Activated naive CD4-positive, alpha-beta T cell treated with anti-CD3 and anti-CD28 coated beads, Interleukin-2, amount 50 U/mL, for 24 hours (primary cell): Measurements from ENCODE around the gene CCDC177.

Experiments used
- H3K27ac Mint-ChIP-seq: one replicate; pipeline ENCODE4 v1.8.0; 2021; ENCODE audit warnings: mild to moderate bottlenecking, mixed read lengths
- H3K27me3 Mint-ChIP-seq: one replicate; pipeline ENCODE4 v1.8.0; 2021; ENCODE audit warnings: mixed read lengths
- H3K36me3 Mint-ChIP-seq: one replicate; pipeline ENCODE4 v1.8.0; 2021; ENCODE audit warnings: mixed read lengths
- H3K4me1 Mint-ChIP-seq: one replicate; pipeline ENCODE4 v1.8.0; 2021; ENCODE audit warnings: mixed read lengths
- H3K4me3 Mint-ChIP-seq: one replicate; pipeline ENCODE4 v1.8.0; 2021; ENCODE audit warnings: mild to moderate bottlenecking, mixed read lengths
- H3K9me3 Mint-ChIP-seq: one replicate; pipeline ENCODE4 v1.8.0; 2021; ENCODE audit warnings: mixed read lengths

CCDC177 gene

GRCh38 chr14:69574263-69574953 is at the start of gene CCDC177:
CCDC177 (minus strand) TSS chr14:69574871; CDS start chr14:69573622, 1,249 bp downstream.
- peak within 1 kb of the TSS; percentile 62 for H3K27ac Mint-ChIP-seq
- H3K9me3 Mint-ChIP-seq, result no peaks in the 10 kb centered on the region
- peaks cover 37% of the 10 kb centered on the region for H3K27me3 Mint-ChIP-seq
- no peaks in the 10 kb centered on the region for H3K36me3 Mint-ChIP-seq
- peak within 1 kb of the TSS; percentile 96 for H3K4me3 Mint-ChIP-seq
- peaks cover 10% of the 10 kb centered on the region for H3K4me1 Mint-ChIP-seq

GRCh38 chr14:69624136-69624535 is 49.5 kb upstream of the CCDC177 start:
- H3K9me3 Mint-ChIP-seq, result no peaks in the 10 kb centered on the region
- peaks cover 95% of the 10 kb centered on the region for H3K4me1 Mint-ChIP-seq
- H3K36me3 Mint-ChIP-seq, result peaks cover 12% of the 10 kb centered on the region
- peak overlapping the region; percentile 87 for H3K4me3 Mint-ChIP-seq
- H3K27ac Mint-ChIP-seq, result peak overlapping the region; percentile 96
- no peaks in the 10 kb centered on the region for H3K27me3 Mint-ChIP-seq

GRCh38 chr14:69620981-69621380 is 46.3 kb upstream of the CCDC177 start:
- Mint-ChIP-seq H3K4me3 (peak overlapping the region; percentile 84), H3K9me3 (no peaks in the 10 kb centered on the region)

GRCh38 chr14:69620211-69620611 is 45.5 kb upstream of the CCDC177 start:
- Mint-ChIP-seq H3K4me3 (peak overlapping the region; percentile 84), H3K4me1 (peaks cover 98% of the 10 kb centered on the region), H3K9me3 (no peaks in the 10 kb centered on the region), H3K27ac (peak overlapping the region; percentile 96), H3K36me3 (peaks cover 21% of the 10 kb centered on the region), H3K27me3 (no peaks in the 10 kb centered on the region)

More at GRCh38 chr14:69620981-69621380, 46.3 kb upstream of the CCDC177 start:
- Mint-ChIP-seq H3K4me1 (peaks cover 98% of the 10 kb centered on the region), H3K36me3 (peaks cover 17% of the 10 kb centered on the region), H3K27ac (peak overlapping the region; percentile 96), H3K27me3 (no peaks in the 10 kb centered on the region)

- peak overlapping the region; percentile 96 for H3K27ac Mint-ChIP-seq
- no peaks in the 10 kb centered on the region for H3K9me3 Mint-ChIP-seq
- peak overlapping the region; percentile 100 for H3K4me3 Mint-ChIP-seq
- peaks cover 97% of the 10 kb centered on the region for H3K4me1 Mint-ChIP-seq
- H3K36me3 Mint-ChIP-seq, result peaks cover 27% of the 10 kb centered on the region
- H3K27me3 Mint-ChIP-seq, result no peaks in the 10 kb centered on the region
Observed at GRCh38 chr14:69619012-69619411, 44.3 kb upstream of the CCDC177 start.

GRCh38 chr14:69617796-69618195 is 43.1 kb upstream of the CCDC177 start:
- H3K27me3 Mint-ChIP-seq, result no peaks in the 10 kb centered on the region
- H3K27ac Mint-ChIP-seq, result peak overlapping the region; percentile 96
- peak overlapping the region; percentile 100 for H3K4me3 Mint-ChIP-seq
- peaks cover 99% of the 10 kb centered on the region for H3K4me1 Mint-ChIP-seq
- H3K36me3 Mint-ChIP-seq, result peaks cover 28% of the 10 kb centered on the region
- no peaks in the 10 kb centered on the region for H3K9me3 Mint-ChIP-seq

- Mint-ChIP-seq H3K36me3 (peaks cover 31% of the 10 kb centered on the region), H3K27me3 (no peaks in the 10 kb centered on the region), H3K9me3 (no peaks in the 10 kb centered on the region), H3K4me3 (peak overlapping the region; percentile 100), H3K27ac (peak overlapping the region; percentile 96), H3K4me1 (peaks cover 89% of the 10 kb centered on the region)
Observed at GRCh38 chr14:69616408-69616773, 41.7 kb upstream of the CCDC177 start.

- Mint-ChIP-seq H3K36me3 (peaks cover 29% of the 10 kb centered on the region), H3K4me3 (peak overlapping the region; percentile 100), H3K4me1 (peaks cover 86% of the 10 kb centered on the region), H3K27me3 (no peaks in the 10 kb centered on the region), H3K9me3 (no peaks in the 10 kb centered on the region), H3K27ac (peak overlapping the region; percentile 96)
Observed at GRCh38 chr14:69615496-69616407, 41.1 kb upstream of the CCDC177 start.

GRCh38 chr14:69615121-69615495 is 40.4 kb upstream of the CCDC177 start:
- Mint-ChIP-seq H3K4me3 (peak overlapping the region; percentile 100), H3K4me1 (peaks cover 86% of the 10 kb centered on the region), H3K36me3 (peaks cover 26% of the 10 kb centered on the region), H3K27me3 (no peaks in the 10 kb centered on the region), H3K9me3 (no peaks in the 10 kb centered on the region), H3K27ac (peak overlapping the region; percentile 96)

- Mint-ChIP-seq H3K36me3 (peaks cover 24% of the 10 kb centered on the region), H3K27me3 (no peaks in the 10 kb centered on the region), H3K9me3 (no peaks in the 10 kb centered on the region), H3K4me1 (peaks cover 85% of the 10 kb centered on the region), H3K4me3 (peak overlapping the region; percentile 100), H3K27ac (peak overlapping the region; percentile 96)
Observed at GRCh38 chr14:69614592-69614991, 39.9 kb upstream of the CCDC177 start.

GRCh38 chr14:69613312-69614073 is 38.8 kb upstream of the CCDC177 start:
- H3K27ac Mint-ChIP-seq, result peak overlapping the region; percentile 96
- peaks cover 18% of the 10 kb centered on the region for H3K36me3 Mint-ChIP-seq
- peak overlapping the region; percentile 100 for H3K4me3 Mint-ChIP-seq
- peaks cover 78% of the 10 kb centered on the region for H3K4me1 Mint-ChIP-seq
- no peaks in the 10 kb centered on the region for H3K27me3 Mint-ChIP-seq
- no peaks in the 10 kb centered on the region for H3K9me3 Mint-ChIP-seq

- Mint-ChIP-seq H3K9me3 (no peaks in the 10 kb centered on the region), H3K4me3 (peak overlapping the region; percentile 100), H3K27ac (peak overlapping the region; percentile 96), H3K36me3 (peaks cover 18% of the 10 kb centered on the region), H3K4me1 (peaks cover 74% of the 10 kb centered on the region), H3K27me3 (no peaks in the 10 kb centered on the region)
Observed at GRCh38 chr14:69612783-69613130, 38.1 kb upstream of the CCDC177 start.

- peak overlapping the region; percentile 96 for H3K27ac Mint-ChIP-seq
- peaks cover 18% of the 10 kb centered on the region for H3K36me3 Mint-ChIP-seq
- peak overlapping the region; percentile 100 for H3K4me3 Mint-ChIP-seq
- no peaks in the 10 kb centered on the region for H3K27me3 Mint-ChIP-seq
- H3K9me3 Mint-ChIP-seq, result no peaks in the 10 kb centered on the region
- H3K4me1 Mint-ChIP-seq, result peaks cover 68% of the 10 kb centered on the region
Observed at GRCh38 chr14:69612014-69612782, 37.5 kb upstream of the CCDC177 start.

GRCh38 chr14:69611172-69612013 is 36.7 kb upstream of the CCDC177 start, which contains the start of gene SUSD6:
SUSD6 (plus strand) TSS chr14:69611596; CDS start chr14:69658593, 46,997 bp downstream.
- Mint-ChIP-seq H3K27ac (peak within 1 kb of the TSS; percentile 96), H3K4me1 (peaks cover 63% of the 10 kb centered on the region), H3K36me3 (peaks cover 18% of the 10 kb centered on the region), H3K9me3 (no peaks in the 10 kb centered on the region), H3K4me3 (peak within 1 kb of the TSS; percentile 100), H3K27me3 (no peaks in the 10 kb centered on the region)
